ENCODE data around the gene CCDC93. TPM values are rescaled to one million over a fixed set of nuclear protein-coding genes. Genes with fewer than 3 reads are reported as not detected.

The CCDC93 gene
- polyA plus RNA-seq, 2 donors: 5.2 to 5.3 TPM

DNA sequence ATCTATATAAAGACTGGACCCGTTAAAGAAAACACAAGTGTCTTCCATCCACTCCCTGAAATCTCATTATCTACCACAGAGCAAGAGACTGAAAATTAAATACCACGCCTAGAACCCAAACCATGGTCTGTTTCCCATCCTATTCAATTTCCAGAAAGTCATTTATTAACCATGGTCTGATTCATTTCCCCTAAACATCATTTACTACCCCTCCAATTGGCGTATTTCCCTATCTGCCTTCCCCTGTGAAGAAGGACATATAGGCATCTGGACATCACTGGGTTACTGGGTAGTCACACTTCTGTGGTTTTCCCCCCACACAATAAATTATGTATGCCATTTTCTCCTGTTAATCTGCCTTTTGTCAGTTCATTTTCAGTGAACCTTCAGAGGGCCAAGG, 30.8 kb downstream of the CCDC93 start:
- Histone ChIP-seq H3K36me3 (ENCODE audit: control insufficient read depth in 2 of 2, insufficient read depth in 2 of 2, low read length in 1 of 2) (peaks cover 5% of the 10 kb centered on the region in 2 donors), H3K9me3 (ENCODE audit: control insufficient read depth in 2 of 2, insufficient read depth in 1 of 2, low read depth in 1 of 2, low read length in 1 of 2) (no peaks in the 10 kb centered on the region), H3K4me1 (ENCODE audit: control insufficient read depth in 2 of 2, insufficient read depth in 2 of 2, low read length in 1 of 2) (peaks cover 2% of the 10 kb centered on the region in 2 donors), H3K27me3 (ENCODE audit: control insufficient read depth in 1 of 2, insufficient read depth in 2 of 2, low read length in 2 of 2) (no peaks in the 10 kb centered on the region), H3K4me3 (ENCODE audit: low read depth in 1 of 2, low read length in 2 of 2) (no peak overlapping the region), H3K27ac (ENCODE audit: low read depth in 2 of 2, low read length in 1 of 2) (no peak overlapping the region)
- WGBS, 2 donors: 90 to 92% methylated on average over 3 of the region's 3 CpGs

DNA sequence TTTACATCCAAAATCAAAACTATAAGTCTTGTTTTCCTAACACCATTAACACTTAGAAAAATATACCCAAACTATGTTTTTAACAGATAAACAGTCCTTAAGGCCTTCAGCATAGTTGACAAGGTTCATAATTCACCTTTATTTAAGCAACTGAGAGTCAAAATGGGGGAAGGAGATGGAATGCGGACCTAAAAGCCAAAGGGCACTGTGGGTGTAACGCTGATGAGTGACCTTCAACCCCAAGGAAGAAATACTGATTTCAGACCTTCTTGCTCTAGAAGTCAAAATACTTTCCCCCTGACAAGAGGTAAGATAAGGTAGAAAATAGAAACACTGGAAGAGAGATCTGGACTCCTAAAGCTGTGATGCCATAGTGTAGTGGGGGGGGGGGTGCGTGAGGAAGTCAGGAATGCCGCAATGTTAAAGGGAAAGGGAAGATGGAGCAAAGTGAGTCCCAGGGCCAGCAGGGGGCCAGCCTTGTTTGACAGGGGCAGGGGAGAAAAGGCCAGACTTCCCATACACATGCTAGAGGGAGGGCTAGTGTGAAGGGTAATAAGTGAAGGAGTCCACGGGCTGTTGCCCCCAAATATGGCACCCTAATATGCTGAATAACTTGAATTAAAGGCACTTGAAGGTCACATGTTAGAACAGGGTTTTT, 31.4 kb downstream of the CCDC93 start:
- peaks cover 2% of the 10 kb centered on the region in 2 donors for H3K4me1 ChIP-seq (ENCODE audit: control insufficient read depth in 2 of 2, insufficient read depth in 2 of 2, low read length in 1 of 2)
- no peaks in the 10 kb centered on the region for H3K27me3 ChIP-seq (ENCODE audit: control insufficient read depth in 1 of 2, insufficient read depth in 2 of 2, low read length in 2 of 2)
- H3K4me3 ChIP-seq (ENCODE audit: low read depth in 1 of 2, low read length in 2 of 2): no peak overlapping the region
- H3K36me3 ChIP-seq (ENCODE audit: control insufficient read depth in 2 of 2, insufficient read depth in 2 of 2, low read length in 1 of 2): peaks cover 7 to 8% of the 10 kb centered on the region in 2 donors
- no peak overlapping the region for H3K27ac ChIP-seq (ENCODE audit: low read depth in 2 of 2, low read length in 1 of 2)
- WGBS, 2 donors: 93 to 94% methylated on average over 5 of the region's 5 CpGs
- no peaks in the 10 kb centered on the region for H3K9me3 ChIP-seq (ENCODE audit: control insufficient read depth in 2 of 2, insufficient read depth in 1 of 2, low read depth in 1 of 2, low read length in 1 of 2)

DNA sequence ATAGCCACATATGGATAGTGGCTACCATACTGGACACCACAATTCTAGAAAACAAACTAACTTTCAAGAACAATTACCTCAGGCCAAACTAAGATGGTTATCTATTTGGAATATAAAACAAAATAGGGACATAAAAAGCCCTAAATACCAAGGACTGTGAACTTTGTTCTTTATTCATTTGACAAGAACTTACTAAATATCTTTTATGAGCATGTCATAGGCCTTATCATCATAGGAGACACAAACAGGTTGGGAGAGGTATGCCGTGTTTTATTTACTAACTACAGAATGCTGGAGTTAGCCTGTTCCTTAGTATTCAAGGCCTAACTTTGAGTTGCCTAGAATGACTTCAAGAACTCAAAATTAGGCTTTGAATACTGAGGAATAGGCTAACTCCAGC, 32.1 kb downstream of the CCDC93 start:
- H3K9me3 ChIP-seq (ENCODE audit: control insufficient read depth in 2 of 2, insufficient read depth in 1 of 2, low read depth in 1 of 2, low read length in 1 of 2): no peaks in the 10 kb centered on the region
- no peaks in the 10 kb centered on the region for H3K27me3 ChIP-seq (ENCODE audit: control insufficient read depth in 1 of 2, insufficient read depth in 2 of 2, low read length in 2 of 2)
- peaks cover 8% of the 10 kb centered on the region in 2 donors for H3K36me3 ChIP-seq (ENCODE audit: control insufficient read depth in 2 of 2, insufficient read depth in 2 of 2, low read length in 1 of 2)
- H3K27ac ChIP-seq (ENCODE audit: low read depth in 2 of 2, low read length in 1 of 2): no peak overlapping the region
- H3K4me3 ChIP-seq (ENCODE audit: low read depth in 1 of 2, low read length in 2 of 2): no peak overlapping the region
- peaks cover 2% of the 10 kb centered on the region in 2 donors for H3K4me1 ChIP-seq (ENCODE audit: control insufficient read depth in 2 of 2, insufficient read depth in 2 of 2, low read length in 1 of 2)
- 85 to 90% methylated on average over 1 of the region's 1 CpG for WGBS, 2 donors

DNA sequence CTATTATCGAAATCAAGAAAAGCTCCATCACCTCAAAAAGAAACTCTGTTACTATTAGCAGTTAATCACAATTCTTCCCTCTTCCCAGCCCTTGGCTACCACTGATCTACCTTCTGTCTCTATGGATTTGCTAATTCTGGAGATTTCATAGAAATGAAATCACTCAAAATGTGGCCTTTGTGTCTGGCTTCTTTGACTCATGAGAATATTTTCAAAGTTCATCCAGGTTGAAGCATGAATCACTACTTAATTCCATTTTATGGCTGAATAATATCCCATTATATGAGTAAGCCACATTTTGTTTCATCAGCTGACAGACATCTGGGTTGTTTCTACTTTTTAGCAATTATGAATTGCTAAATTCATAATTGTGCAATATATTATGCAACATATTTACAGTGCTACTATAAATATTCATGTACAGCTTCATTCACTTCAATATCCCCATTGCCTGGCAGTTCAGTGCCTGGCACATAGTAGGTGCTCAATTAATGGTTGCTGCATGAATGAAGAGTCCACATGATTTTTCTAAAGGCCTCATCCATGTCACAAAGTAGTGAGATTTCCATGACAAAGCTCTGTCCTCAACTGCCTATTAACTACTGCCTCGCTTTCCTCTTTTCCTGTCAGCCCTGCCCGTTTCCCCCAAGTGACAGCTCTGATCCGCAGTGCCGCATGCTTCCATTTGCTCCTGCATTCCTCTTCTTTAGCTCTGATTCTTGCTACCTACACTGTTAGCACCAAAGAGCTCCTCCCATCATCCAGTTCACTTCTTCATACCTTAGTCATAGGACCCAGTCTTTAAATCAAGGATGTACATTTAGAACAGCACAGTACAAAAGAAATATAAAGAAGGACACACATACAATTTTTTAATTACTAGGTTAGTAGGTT, 32.8 kb downstream of the CCDC93 start:
- Histone ChIP-seq H3K27me3 (ENCODE audit: control insufficient read depth in 1 of 2, insufficient read depth in 2 of 2, low read length in 2 of 2) (no peaks in the 10 kb centered on the region), H3K4me3 (ENCODE audit: low read depth in 1 of 2, low read length in 2 of 2) (no peak overlapping the region), H3K4me1 (ENCODE audit: control insufficient read depth in 2 of 2, insufficient read depth in 2 of 2, low read length in 1 of 2) (peaks cover 2% of the 10 kb centered on the region in 2 donors), H3K36me3 (ENCODE audit: control insufficient read depth in 2 of 2, insufficient read depth in 2 of 2, low read length in 1 of 2) (peaks cover 6 to 8% of the 10 kb centered on the region in 2 donors), H3K9me3 (ENCODE audit: control insufficient read depth in 2 of 2, insufficient read depth in 1 of 2, low read depth in 1 of 2, low read length in 1 of 2) (no peaks in the 10 kb centered on the region), H3K27ac (ENCODE audit: low read depth in 2 of 2, low read length in 1 of 2) (peak overlapping the region in 1 of 2 donors; percentile 75)
- 83 to 90% methylated on average over 5 of the region's 5 CpGs for WGBS, 2 donors

DNA sequence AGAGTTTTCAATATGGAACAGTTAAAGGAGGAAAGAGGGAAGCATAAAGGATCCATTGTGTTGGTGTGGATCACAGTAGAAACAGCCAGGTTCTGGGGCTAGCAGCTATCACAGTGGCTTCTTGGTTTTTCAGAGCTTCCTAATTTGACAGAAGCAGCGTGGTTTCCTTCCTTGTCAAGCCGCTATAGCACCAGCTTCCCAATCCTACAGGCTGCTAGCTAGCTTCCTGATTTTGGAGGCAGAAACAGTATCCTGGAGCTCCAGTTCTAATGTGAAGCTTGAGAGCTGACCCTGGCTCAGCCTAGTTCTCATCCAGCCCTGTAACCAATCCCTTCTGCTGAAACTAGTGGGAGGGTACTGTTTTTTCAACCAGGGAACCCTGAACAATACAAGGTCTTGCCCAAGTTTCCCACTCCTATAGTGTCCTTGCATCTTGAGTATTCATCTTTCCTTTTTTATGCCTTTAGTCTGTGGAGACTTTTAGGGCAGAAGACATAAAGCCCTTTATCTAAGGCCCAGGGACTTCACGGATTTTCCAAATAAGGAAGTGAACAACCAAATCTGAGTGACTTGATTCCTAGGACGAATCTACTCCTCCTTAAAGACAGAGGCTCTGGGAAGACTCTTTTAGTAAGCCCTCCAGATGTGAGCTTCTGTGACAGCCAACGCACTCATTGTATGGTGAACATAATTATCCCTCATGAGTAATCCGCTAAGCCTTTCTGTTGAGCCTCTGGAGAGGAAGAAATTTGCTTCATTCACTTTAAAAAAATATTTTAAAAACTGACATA, 33.8 kb downstream of the CCDC93 start:
- Histone ChIP-seq H3K36me3 (ENCODE audit: control insufficient read depth in 2 of 2, insufficient read depth in 2 of 2, low read length in 1 of 2) (peaks cover 6 to 8% of the 10 kb centered on the region in 2 donors), H3K4me3 (ENCODE audit: low read depth in 1 of 2, low read length in 2 of 2) (no peak overlapping the region), H3K27me3 (ENCODE audit: control insufficient read depth in 1 of 2, insufficient read depth in 2 of 2, low read length in 2 of 2) (no peaks in the 10 kb centered on the region), H3K27ac (ENCODE audit: low read depth in 2 of 2, low read length in 1 of 2) (peak overlapping the region in 1 of 2 donors; percentile 1), H3K4me1 (ENCODE audit: control insufficient read depth in 2 of 2, insufficient read depth in 2 of 2, low read length in 1 of 2) (peaks cover 2% of the 10 kb centered on the region in 2 donors), H3K9me3 (ENCODE audit: control insufficient read depth in 2 of 2, insufficient read depth in 1 of 2, low read depth in 1 of 2, low read length in 1 of 2) (no peaks in the 10 kb centered on the region)
- 80 to 82% methylated on average over 6 of the region's 6 CpGs for WGBS, 2 donors

DNA sequence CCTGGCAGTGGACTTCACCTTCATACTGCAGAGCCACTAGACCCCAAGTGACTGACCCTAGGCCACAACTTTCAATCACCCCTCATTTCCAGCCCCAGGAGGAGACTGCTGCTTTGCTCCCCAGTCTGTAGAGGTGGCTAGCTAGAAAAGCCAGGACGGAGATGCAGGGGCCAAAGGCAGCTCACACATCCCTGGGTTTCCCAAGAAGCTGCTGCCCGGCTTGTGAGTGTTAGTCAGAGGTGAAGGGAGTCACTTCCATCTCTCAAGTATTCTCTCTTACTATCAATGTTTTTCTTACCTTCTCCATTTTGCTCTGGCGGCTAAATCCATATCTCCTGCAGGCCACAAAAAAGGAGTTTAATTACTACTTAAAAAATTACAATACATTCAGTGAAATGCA, 36.2 kb downstream of the CCDC93 start:
- H3K27me3 ChIP-seq (ENCODE audit: control insufficient read depth in 1 of 2, insufficient read depth in 2 of 2, low read length in 2 of 2): no peaks in the 10 kb centered on the region
- WGBS, 2 donors: 93 to 94% methylated on average over 3 of the region's 3 CpGs
- H3K36me3 ChIP-seq (ENCODE audit: control insufficient read depth in 2 of 2, insufficient read depth in 2 of 2, low read length in 1 of 2): peaks cover 12 to 23% of the 10 kb centered on the region in 2 donors

DNA sequence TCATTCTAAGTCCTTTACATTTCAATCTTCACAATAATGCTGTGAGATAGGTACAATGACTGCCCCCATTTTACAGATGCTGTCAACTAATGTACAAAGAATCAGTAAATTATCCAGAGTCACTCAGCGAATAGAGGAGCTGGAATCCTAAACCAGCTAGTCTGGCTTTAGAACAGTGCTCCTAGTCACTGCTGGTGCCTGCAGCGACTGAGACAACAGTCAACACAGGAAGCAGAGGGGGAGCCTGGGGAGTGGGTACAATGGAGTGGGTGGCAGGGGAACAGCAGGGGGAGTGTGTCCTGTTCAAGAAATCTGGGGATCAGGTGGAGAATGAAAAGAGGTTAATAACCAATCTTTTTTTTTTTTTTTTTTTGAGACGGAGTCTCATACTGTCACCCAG, 37.3 kb downstream of the CCDC93 start:
- Histone ChIP-seq H3K27ac (ENCODE audit: low read depth in 2 of 2, low read length in 1 of 2) (no peak overlapping the region), H3K27me3 (ENCODE audit: control insufficient read depth in 1 of 2, insufficient read depth in 2 of 2, low read length in 2 of 2) (no peaks in the 10 kb centered on the region), H3K4me3 (ENCODE audit: low read depth in 1 of 2, low read length in 2 of 2) (no peak overlapping the region), H3K9me3 (ENCODE audit: control insufficient read depth in 2 of 2, insufficient read depth in 1 of 2, low read depth in 1 of 2, low read length in 1 of 2) (no peaks in the 10 kb centered on the region), H3K4me1 (ENCODE audit: control insufficient read depth in 2 of 2, insufficient read depth in 2 of 2, low read length in 1 of 2) (peaks cover 2% of the 10 kb centered on the region in 2 donors), H3K36me3 (ENCODE audit: control insufficient read depth in 2 of 2, insufficient read depth in 2 of 2, low read length in 1 of 2) (peaks cover 12 to 26% of the 10 kb centered on the region in 2 donors)
- WGBS, 2 donors: 93 to 95% methylated on average over 2 of the region's 3 CpGs

More for the DNA sequence above, 36.2 kb downstream of the CCDC93 start:
- H3K4me3 ChIP-seq (ENCODE audit: low read depth in 1 of 2, low read length in 2 of 2): no peak overlapping the region
- H3K9me3 ChIP-seq (ENCODE audit: control insufficient read depth in 2 of 2, insufficient read depth in 1 of 2, low read depth in 1 of 2, low read length in 1 of 2): no peaks in the 10 kb centered on the region
- peaks cover 2% of the 10 kb centered on the region in 2 donors for H3K4me1 ChIP-seq (ENCODE audit: control insufficient read depth in 2 of 2, insufficient read depth in 2 of 2, low read length in 1 of 2)
- H3K27ac ChIP-seq (ENCODE audit: low read depth in 2 of 2, low read length in 1 of 2): no peak overlapping the region

DNA sequence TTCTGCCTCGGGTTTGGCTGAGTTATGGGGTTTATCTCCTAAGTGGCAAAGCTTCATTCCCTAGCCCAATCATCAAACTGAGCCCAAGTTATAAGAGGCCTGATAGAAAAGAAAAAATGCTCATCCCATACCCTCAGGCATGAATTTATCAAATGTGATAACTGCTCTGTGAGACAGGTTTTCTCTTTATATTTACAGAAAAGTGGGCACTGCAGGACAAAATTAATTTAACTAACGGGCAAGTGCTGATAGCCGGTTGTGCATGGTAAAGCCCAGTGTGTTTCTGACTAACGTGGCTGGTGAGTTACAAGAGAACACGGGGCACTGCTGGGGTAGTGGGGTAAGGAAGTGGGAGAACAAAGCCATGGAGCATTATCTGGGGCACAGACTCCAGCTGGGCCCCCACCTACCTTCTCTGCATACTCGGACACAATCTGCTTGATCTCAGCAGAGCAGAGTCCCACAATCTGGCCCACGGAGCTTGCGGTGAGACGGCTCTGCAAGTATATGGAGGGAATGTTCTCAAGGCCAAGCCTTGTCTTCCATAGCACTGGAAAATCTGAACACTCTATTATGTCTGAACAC, 40.3 kb downstream of the CCDC93 start:
- Histone ChIP-seq H3K36me3 (ENCODE audit: control insufficient read depth in 2 of 2, insufficient read depth in 2 of 2, low read length in 1 of 2) (peaks cover 10 to 28% of the 10 kb centered on the region in 2 donors), H3K27ac (ENCODE audit: low read depth in 2 of 2, low read length in 1 of 2) (no peak overlapping the region), H3K4me3 (ENCODE audit: low read depth in 1 of 2, low read length in 2 of 2) (no peak overlapping the region), H3K27me3 (ENCODE audit: control insufficient read depth in 1 of 2, insufficient read depth in 2 of 2, low read length in 2 of 2) (no peaks in the 10 kb centered on the region), H3K4me1 (ENCODE audit: control insufficient read depth in 2 of 2, insufficient read depth in 2 of 2, low read length in 1 of 2) (no peaks in the 10 kb centered on the region), H3K9me3 (ENCODE audit: control insufficient read depth in 2 of 2, insufficient read depth in 1 of 2, low read depth in 1 of 2, low read length in 1 of 2) (no peaks in the 10 kb centered on the region)
- 92 to 94% methylated on average over 9 of the region's 9 CpGs for WGBS, 2 donors
